DOHH2 (cell line): ENCODE data around the gene RIMBP2.

Experiments
- CTCF ChIP-seq: fragments of 200-600 bp; sonication (generic); IDR thresholded peaks from one replicate; pipeline ENCODE4 v1.5.1; 2014; ENCODE audit warnings: antibody characterized with exemption, mild to moderate bottlenecking, low read depth, low read length; ENCODE audit not compliant: poor library complexity, severe bottlenecking
- EZH2phosphoT487 ChIP-seq: fragments of 200-600 bp; sonication (generic); IDR thresholded peaks from 2 replicates; pipeline ENCODE4 v1.6.1; 2017; ENCODE audit warnings: borderline replicate concordance, mild to moderate bottlenecking, antibody characterized with exemption, low read length, moderate library complexity, mixed read lengths

DNA sequence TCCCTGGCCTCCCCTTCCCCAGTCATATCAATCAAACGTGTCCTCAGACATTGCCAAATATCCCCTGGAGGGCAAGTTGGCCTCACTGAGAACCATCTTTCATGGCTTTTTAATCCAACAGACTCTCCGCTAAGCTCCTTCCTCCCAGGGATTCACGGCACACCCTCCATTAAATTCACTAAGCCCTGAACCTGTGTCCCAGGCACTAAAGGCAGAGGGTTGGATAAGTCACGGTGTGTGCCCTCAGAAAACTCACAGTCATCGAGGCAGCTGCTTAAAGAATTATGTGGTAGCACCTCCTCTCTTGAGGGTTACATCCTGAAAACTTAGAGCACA lies 211.3 kb downstream of the RIMBP2 start:
- TF ChIP-seq CTCF (no peak), EZH2phosphoT487 (no peak)
